Uterus (tissue), 4 donors: ENCODE measurements around the gene PLD1. TPM values are rescaled to one million over a fixed set of nuclear protein-coding genes. Genes with fewer than 3 reads are reported as not detected.
A peak's percentile ranks its signal among the peaks of the same experiment; 100 is the strongest.

Experiments
- DNase-seq, 2 donors: peaks; one replicate each; pipeline ENCODE4 v3.0.0-alpha.2; 2019 to 2020
- H3K27ac ChIP-seq, 2 donors: fragments of 200-600 bp; sonication (generic); 1 replicate in 1 of 2; 2 replicates in 1 of 2; pipeline ENCODE4 v1.5.1; 2016 to 2018
- H3K27me3 ChIP-seq, 2 donors: fragments of 200-600 bp; sonication (generic); one replicate each; pipeline ENCODE4 v1.5.1; 2018 to 2019; ENCODE audit warnings: control low read depth in 1 of 2
- H3K36me3 ChIP-seq, 2 donors: fragments of 200-600 bp; sonication (generic); one replicate each; pipeline ENCODE4 v1.5.1; 2019; ENCODE audit warnings: control low read depth in 1 of 2
- H3K4me1 ChIP-seq, 2 donors: fragments of 200-600 bp; sonication (generic); one replicate each; pipeline ENCODE4 v1.5.1; 2018 to 2019; ENCODE audit warnings: control low read depth in 1 of 2
- H3K4me3 ChIP-seq, 2 donors: fragments of 200-600 bp; sonication (generic); 1 replicate in 1 of 2; 2 replicates in 1 of 2; pipeline ENCODE4 v1.5.1; 2018 to 2019; ENCODE audit warnings: mild to moderate bottlenecking in 1 of 2
- H3K9me3 ChIP-seq, 2 donors: fragments of 200-600 bp; sonication (generic); one replicate each; pipeline ENCODE4 v1.5.1; 2019; ENCODE audit warnings: control low read depth in 1 of 2
- POLR2A ChIP-seq, 2 donors: fragments of 450-650 bp; IDR thresholded peaks; one replicate each; pipeline ENCODE4 v1.6.1; 2016; ENCODE audit warnings: antibody characterized with exemption in 2 of 2, mild to moderate bottlenecking in 1 of 2, moderate library complexity in 1 of 2
- intact Hi-C: fragments of 100-400 bp; cut with DNase I; formaldehyde crosslinking; loops from one replicate; pipeline ENCODE4 v1.15.1; 2023; ENCODE audit warnings: low total_unique reads
- total RNA-seq, 4 donors: library from RNA; depleted of rRNA in 3 of 4; stranded (reverse); fragments of >200 nt in 3 of 4; gene quantifications; one replicate each; pipeline versions ENCODE4 v1.1.0 to v1.2.4, GENCODE V29; 2014 to 2023
- TF ChIP-seq, protein P1 (sequence below), 4 experiments: fragments of 200-600 bp in 2 of 4; fragments of 450-650 bp in 2 of 4; sonication (generic) in 2 of 4; IDR thresholded peaks; one replicate each; pipeline ENCODE4 v1.5.1; 2016 to 2019; ENCODE audit warnings: antibody characterized with exemption in 4 of 4, mild to moderate bottlenecking in 2 of 4, moderate library complexity in 1 of 4
- donor health status: DM: yes; HTN: yes; CAD: no.

PLD1 gene
- total RNA-seq, 4 donors from 2014 or later = 15.6 to 94.8 (median 30.8) TPM

DNA sequence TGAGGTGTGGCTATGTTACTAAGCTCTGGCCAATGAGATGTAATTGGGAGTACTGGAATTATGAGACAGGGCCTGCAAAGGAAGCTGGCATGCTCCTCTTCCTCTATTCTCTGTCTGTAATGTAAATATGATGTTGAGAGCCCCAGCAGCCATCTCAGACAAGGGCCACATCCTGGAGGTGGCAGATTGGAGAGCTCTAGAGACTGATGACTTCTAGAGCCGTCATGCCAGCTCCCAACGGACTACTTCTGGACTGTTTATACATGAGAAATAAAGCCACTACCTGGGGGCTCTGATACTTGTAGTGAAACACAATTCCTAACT is 19.7 kb downstream of the PLD1 start:
- Histone ChIP-seq H3K4me3 (no peak overlapping the region), H3K27me3 (no peaks in the 10 kb centered on the region), H3K27ac (peak overlapping the region in 1 of 2 donors; percentile 62), H3K36me3 (no peaks in the 10 kb centered on the region), H3K9me3 (no peaks in the 10 kb centered on the region), H3K4me1 (peaks cover 0 to 5% of the 10 kb centered on the region in 2 donors)
- TF ChIP-seq POLR2A (IDR thresholded peaks at IDR 0.05) = no peak
- intact Hi-C loops = no loop called here
- DNase-seq = no peak

DNA sequence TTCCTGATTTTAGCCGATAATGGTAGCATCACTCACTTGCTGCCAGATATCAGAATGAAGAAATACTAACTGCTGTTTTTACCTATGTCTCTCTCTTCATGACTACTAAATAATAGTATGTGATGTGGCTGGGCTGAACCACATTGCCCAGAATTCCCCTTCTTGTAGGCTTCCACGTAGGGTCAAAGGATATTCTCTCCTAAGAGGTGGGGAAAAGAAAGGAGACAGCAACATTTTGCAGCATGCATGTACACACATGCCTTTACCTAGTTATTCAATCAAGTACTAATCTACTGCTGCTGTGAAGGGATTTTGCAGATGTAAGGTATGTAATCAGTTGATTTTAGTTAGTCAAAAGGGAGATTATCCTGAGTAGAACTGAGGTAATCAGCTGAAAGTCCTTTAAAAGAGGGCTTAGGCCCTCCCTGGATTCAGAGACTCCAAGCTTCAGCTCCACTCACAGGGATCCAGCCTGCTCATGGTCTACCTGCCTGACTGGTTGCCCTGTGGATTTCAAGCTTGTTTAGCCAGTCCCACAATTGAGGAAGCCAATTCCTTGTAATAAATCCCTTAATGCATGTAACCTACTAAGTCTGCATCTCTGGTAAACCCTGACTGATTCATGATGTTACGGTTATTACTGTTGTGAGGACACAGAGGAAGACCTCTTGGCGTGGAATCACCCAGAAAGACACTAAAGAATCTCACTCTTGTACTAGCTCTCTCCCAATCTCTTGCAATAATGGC is 20.4 kb downstream of the PLD1 start:
- Histone ChIP-seq H3K4me3 (no peak overlapping the region), H3K36me3 (no peaks in the 10 kb centered on the region), H3K4me1 (peaks cover 0 to 5% of the 10 kb centered on the region in 2 donors), H3K27me3 (no peaks in the 10 kb centered on the region), H3K9me3 (no peaks in the 10 kb centered on the region), H3K27ac (peak overlapping the region in 1 of 2 donors; percentile 62)
- intact Hi-C loops = no loop called here
- DNase-seq = no peak
- no peak for TF ChIP-seq POLR2A (IDR thresholded peaks at IDR 0.05)
- TF ChIP-seq, protein P1, sequence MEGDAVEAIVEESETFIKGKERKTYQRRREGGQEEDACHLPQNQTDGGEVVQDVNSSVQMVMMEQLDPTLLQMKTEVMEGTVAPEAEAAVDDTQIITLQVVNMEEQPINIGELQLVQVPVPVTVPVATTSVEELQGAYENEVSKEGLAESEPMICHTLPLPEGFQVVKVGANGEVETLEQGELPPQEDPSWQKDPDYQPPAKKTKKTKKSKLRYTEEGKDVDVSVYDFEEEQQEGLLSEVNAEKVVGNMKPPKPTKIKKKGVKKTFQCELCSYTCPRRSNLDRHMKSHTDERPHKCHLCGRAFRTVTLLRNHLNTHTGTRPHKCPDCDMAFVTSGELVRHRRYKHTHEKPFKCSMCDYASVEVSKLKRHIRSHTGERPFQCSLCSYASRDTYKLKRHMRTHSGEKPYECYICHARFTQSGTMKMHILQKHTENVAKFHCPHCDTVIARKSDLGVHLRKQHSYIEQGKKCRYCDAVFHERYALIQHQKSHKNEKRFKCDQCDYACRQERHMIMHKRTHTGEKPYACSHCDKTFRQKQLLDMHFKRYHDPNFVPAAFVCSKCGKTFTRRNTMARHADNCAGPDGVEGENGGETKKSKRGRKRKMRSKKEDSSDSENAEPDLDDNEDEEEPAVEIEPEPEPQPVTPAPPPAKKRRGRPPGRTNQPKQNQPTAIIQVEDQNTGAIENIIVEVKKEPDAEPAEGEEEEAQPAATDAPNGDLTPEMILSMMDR (IDR thresholded peaks at IDR 0.05) = no peak

DNA sequence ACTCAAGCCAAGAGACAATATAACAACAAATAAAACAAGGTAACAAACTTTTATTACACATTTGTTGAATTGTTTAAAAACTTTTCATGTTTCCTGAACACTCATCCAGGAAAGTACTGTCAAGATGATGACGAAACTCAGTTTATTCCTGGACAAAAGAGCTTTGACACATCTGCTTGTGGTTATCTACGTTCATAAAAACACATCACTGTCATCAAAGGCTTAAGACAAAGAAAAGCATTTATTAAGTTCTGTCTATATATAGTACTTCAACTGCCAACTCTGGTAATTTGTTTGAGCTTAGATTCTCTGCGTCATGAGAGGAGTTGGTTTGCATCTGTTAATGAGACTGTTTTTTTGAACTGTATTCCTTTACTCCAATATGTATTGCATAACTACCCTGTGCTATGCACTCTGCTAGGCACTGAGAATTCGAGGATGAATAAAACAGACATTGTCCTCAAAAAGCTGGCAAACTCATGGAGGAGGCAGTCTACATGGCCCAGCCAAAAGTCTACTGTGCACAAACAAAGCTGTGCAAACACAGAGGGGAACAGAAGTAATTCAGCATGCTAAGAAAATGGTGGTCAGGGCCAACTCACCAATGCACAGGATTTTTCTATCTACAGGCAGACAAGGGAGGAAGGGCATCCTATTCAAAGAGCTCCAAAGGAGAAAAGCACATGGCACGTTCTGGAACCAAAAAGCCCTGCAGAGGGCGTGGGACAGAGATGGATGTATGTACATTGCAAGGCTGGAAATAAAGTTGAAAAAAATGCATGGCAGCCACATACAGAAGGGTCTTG is 21.5 kb downstream of the PLD1 start:
- peaks cover 0 to 5% of the 10 kb centered on the region in 2 donors for H3K4me1 ChIP-seq
- no peaks in the 10 kb centered on the region for H3K27me3 ChIP-seq
- intact Hi-C loops = no loop called here
- TF ChIP-seq POLR2A (IDR thresholded peaks at IDR 0.05) = no peak
- H3K9me3 ChIP-seq = no peaks in the 10 kb centered on the region
- H3K36me3 ChIP-seq = no peaks in the 10 kb centered on the region
- DNase-seq = no peak
- H3K27ac ChIP-seq = peak overlapping the region; percentile 46 to 59
- H3K4me3 ChIP-seq = no peak overlapping the region

DNA sequence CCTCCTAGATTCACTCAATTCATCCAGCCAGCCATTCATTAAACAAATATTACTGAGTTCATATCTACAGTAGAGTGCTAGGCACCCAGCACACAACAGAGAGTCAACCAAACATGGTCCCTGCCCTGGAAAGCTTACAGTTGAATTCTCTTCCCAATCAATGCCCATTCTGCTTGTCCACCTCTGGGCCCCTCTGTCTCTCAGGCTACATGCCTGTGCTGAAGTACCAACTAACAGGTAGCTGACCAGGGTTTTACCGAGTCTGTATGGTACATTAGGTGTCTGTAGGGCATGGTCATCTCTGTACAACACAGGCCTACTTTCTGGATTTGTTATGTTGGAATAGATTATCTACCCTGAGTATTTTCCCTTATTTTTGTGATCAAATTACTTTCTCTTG is 23.3 kb downstream of the PLD1 start:
- intact Hi-C loops = no loop called here
- DNase-seq = no peak
- Histone ChIP-seq H3K27me3 (no peaks in the 10 kb centered on the region), H3K4me3 (no peak overlapping the region), H3K36me3 (no peaks in the 10 kb centered on the region), H3K9me3 (no peaks in the 10 kb centered on the region), H3K4me1 (peaks cover 0 to 5% of the 10 kb centered on the region in 2 donors), H3K27ac (no peak overlapping the region)
- TF ChIP-seq, protein P1 (IDR thresholded peaks at IDR 0.05) = no peak
- no peak for TF ChIP-seq POLR2A (IDR thresholded peaks at IDR 0.05)

DNA sequence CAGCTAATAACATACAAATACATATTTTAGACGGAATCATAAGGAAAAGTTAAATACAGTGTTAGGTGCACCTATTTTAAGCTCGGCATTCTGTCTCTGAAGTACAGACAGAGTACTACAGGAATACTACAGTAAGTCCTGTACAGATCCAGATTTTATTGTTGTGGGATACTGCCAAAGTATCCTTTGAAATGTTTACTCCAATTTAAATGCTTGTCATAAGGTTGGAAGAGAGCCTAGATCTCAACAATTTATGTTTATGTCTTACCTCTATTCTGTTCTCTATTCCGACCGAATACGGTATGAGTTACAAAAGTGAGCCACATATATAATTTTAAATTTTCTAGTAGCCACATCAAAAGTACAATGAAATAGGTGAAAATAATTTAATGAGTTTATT is 25.3 kb downstream of the PLD1 start:
- DNase-seq = no peak
- Histone ChIP-seq H3K4me1 (peaks cover 0 to 5% of the 10 kb centered on the region in 2 donors), H3K4me3 (no peak overlapping the region), H3K9me3 (no peaks in the 10 kb centered on the region), H3K27ac (no peak overlapping the region), H3K36me3 (no peaks in the 10 kb centered on the region), H3K27me3 (no peaks in the 10 kb centered on the region)
- no peak for TF ChIP-seq POLR2A (IDR thresholded peaks at IDR 0.05)
- TF ChIP-seq, protein P1 (IDR thresholded peaks at IDR 0.05) = no peak
- intact Hi-C loops = no loop called here

DNA sequence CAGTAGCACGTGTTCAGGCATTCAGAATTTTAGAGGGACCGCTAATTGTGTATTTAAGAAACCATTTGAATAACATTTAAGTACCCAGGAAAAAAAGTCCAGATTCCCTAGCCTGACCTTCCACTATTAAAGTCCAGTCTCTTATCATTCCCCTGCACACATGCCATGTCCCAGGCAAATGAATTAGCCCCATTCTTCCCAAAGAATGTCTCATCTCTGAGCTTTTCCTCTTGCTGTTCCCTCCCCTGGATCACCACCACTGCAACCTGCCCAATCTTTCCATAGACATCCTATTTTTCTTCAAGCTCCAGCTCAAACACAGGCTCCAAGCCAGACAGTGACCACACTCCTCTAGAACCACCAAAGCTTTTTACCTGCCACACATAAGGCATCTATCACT is 25.9 kb downstream of the PLD1 start:
- H3K4me3 ChIP-seq = no peak overlapping the region
- H3K9me3 ChIP-seq = no peaks in the 10 kb centered on the region
- intact Hi-C loops = no loop called here
- H3K27me3 ChIP-seq = no peaks in the 10 kb centered on the region
- H3K36me3 ChIP-seq = no peaks in the 10 kb centered on the region
- H3K4me1 ChIP-seq = peaks cover 0 to 5% of the 10 kb centered on the region in 2 donors
- no peak for DNase-seq
- TF ChIP-seq POLR2A (IDR thresholded peaks at IDR 0.05) = no peak
- TF ChIP-seq, protein P1 (IDR thresholded peaks at IDR 0.05) = no peak
- peak overlapping the region in 1 of 2 donors; percentile 8 for H3K27ac ChIP-seq
